ENCODE measurements around the gene ARNT2.

Gene ARNT2

GRCh38 chr15:80609091-80609490 is 204.9 kb downstream of the ARNT2 start:
- in situ Hi-C loops (cut with HindIII; ENCODE audit: low sequenced_read_pairs) = no loop called here

GRCh38 chr15:80609512-80609946 is 205.3 kb downstream of the ARNT2 start:
- in situ Hi-C loops (cut with HindIII; ENCODE audit: low sequenced_read_pairs) = no loop called here

GRCh38 chr15:80611543-80612080 is 207.4 kb downstream of the ARNT2 start:
- in situ Hi-C loops (cut with HindIII; ENCODE audit: low sequenced_read_pairs) = no loop called here

GRCh38 chr15:80612118-80612823 is 208.1 kb downstream of the ARNT2 start:
- in situ Hi-C loops (cut with HindIII; ENCODE audit: low sequenced_read_pairs) = no loop called here

- in situ Hi-C loops (cut with HindIII; ENCODE audit: low sequenced_read_pairs) = no loop called here
These were observed 209.7 kb downstream of the ARNT2 start for GRCh38 chr15:80613762-80614365.

- in situ Hi-C loops (cut with HindIII; ENCODE audit: low sequenced_read_pairs) = no loop called here
These were observed 210.7 kb downstream of the ARNT2 start for GRCh38 chr15:80614711-80615360.

GRCh38 chr15:80615361-80615736 is 211.2 kb downstream of the ARNT2 start:
- in situ Hi-C loops (cut with HindIII; ENCODE audit: low sequenced_read_pairs) = no loop called here

- in situ Hi-C loops (cut with HindIII; ENCODE audit: low sequenced_read_pairs) = no loop called here
These were observed 211.7 kb downstream of the ARNT2 start for GRCh38 chr15:80615783-80616391.

GRCh38 chr15:80618685-80619400 is 214.7 kb downstream of the ARNT2 start:
- in situ Hi-C loops (cut with HindIII; ENCODE audit: low sequenced_read_pairs) = no loop called here

- in situ Hi-C loops (cut with HindIII; ENCODE audit: low sequenced_read_pairs) = no loop called here
These were observed 215.5 kb downstream of the ARNT2 start for GRCh38 chr15:80619680-80620079.

GRCh38 chr15:80620141-80620540 is 216.0 kb downstream of the ARNT2 start:
- in situ Hi-C loops (cut with HindIII; ENCODE audit: low sequenced_read_pairs) = no loop called here

- in situ Hi-C loops (cut with HindIII; ENCODE audit: low sequenced_read_pairs) = no loop called here
These were observed 216.7 kb downstream of the ARNT2 start for GRCh38 chr15:80620931-80621330.

- in situ Hi-C loops (cut with HindIII; ENCODE audit: low sequenced_read_pairs) = no loop called here
These were observed 222.5 kb downstream of the ARNT2 start for GRCh38 chr15:80626643-80627120.

- in situ Hi-C loops (cut with HindIII; ENCODE audit: low sequenced_read_pairs) = no loop called here
These were observed 225.2 kb downstream of the ARNT2 start for GRCh38 chr15:80629355-80629754.

- in situ Hi-C loops (cut with HindIII; ENCODE audit: low sequenced_read_pairs) = no loop called here
These were observed 226.8 kb downstream of the ARNT2 start for GRCh38 chr15:80630981-80631380.

GRCh38 chr15:80633221-80633620 is 229.0 kb downstream of the ARNT2 start:
- in situ Hi-C loops (cut with HindIII; ENCODE audit: low sequenced_read_pairs) = no loop called here

- in situ Hi-C loops (cut with HindIII; ENCODE audit: low sequenced_read_pairs) = no loop called here
These were observed 231.8 kb downstream of the ARNT2 start for GRCh38 chr15:80635953-80636352.

- in situ Hi-C loops (cut with HindIII; ENCODE audit: low sequenced_read_pairs) = no loop called here
These were observed 232.5 kb downstream of the ARNT2 start for GRCh38 chr15:80636675-80637074.

GRCh38 chr15:80637747-80638146 is 233.6 kb downstream of the ARNT2 start:
- in situ Hi-C loops (cut with HindIII; ENCODE audit: low sequenced_read_pairs) = no loop called here

GRCh38 chr15:80638553-80639167 is 234.5 kb downstream of the ARNT2 start:
- in situ Hi-C loops (cut with HindIII; ENCODE audit: low sequenced_read_pairs) = no loop called here

Data from DLD1 (cell line).